Endothelial cell of umbilical vein (primary cell): ENCODE data around the gene GPR162.

Source experiments
- CTCF ChIP-seq, 2 donors: IDR thresholded peaks; 1 replicate in 1 of 2; 2 replicates in 1 of 2; pipeline ENCODE4 v1.5.1; 2011; ENCODE audit warnings: low read length in 2 of 2, mild to moderate bottlenecking in 2 of 2, moderate library complexity in 2 of 2, control low read depth in 1 of 2, inconsistent platforms in 1 of 2, low read depth in 1 of 2; ENCODE audit not compliant: insufficient read depth in 1 of 2; ENCODE audit errors: extremely low read depth in 1 of 2
- EZH2 ChIP-seq: IDR thresholded peaks from 2 replicates; pipeline ENCODE4 v1.6.1; 2012; ENCODE audit warnings: borderline replicate concordance, low read depth, mild to moderate bottlenecking, moderate library complexity, low read length, inconsistent platforms; ENCODE audit not compliant: severe bottlenecking
- MAX ChIP-seq: IDR thresholded peaks from 2 replicates; pipeline ENCODE4 v1.6.1; 2011; ENCODE audit not compliant: insufficient read depth, insufficient read length
- POLR2A ChIP-seq: IDR thresholded peaks from 2 replicates; pipeline ENCODE4 v1.6.1; 2012; ENCODE audit warnings: low read depth, mild to moderate bottlenecking, control low read depth, low read length
- POLR2AphosphoS5 ChIP-seq: IDR thresholded peaks from 2 replicates; pipeline ENCODE4 v1.6.1; 2012; ENCODE audit warnings: low read depth, mild to moderate bottlenecking, control low read depth, low read length, moderate library complexity; ENCODE audit not compliant: insufficient read depth

- TF ChIP-seq CTCF (IDR thresholded peaks at IDR 0.05; ENCODE audit: extremely low read depth in 1 of 2, insufficient read depth in 1 of 2, low read depth in 1 of 2, low read length in 2 of 2) (no peak), MAX (no peak), POLR2AphosphoS5 (no peak), EZH2 (no peak), POLR2A (no peak)
Observed at GRCh38 chr12:6863033-6863432, 41.4 kb downstream of the GPR162 start.
